DND-41 (cell line): ENCODE results near the gene DTX1.

Experiments
- EZH2 ChIP-seq: IDR thresholded peaks from 3 replicates; pipeline ENCODE4 v1.6.1; 2012; ENCODE audit warnings: borderline replicate concordance, low read depth, mild to moderate bottlenecking, moderate library complexity, low read length, inconsistent platforms; ENCODE audit not compliant: severe bottlenecking
- TF ChIP-seq, protein P1 (sequence below): IDR thresholded peaks from 2 replicates; pipeline ENCODE4 v1.5.1; 2012; ENCODE audit warnings: borderline replicate concordance, low read length, moderate library complexity, mild to moderate bottlenecking; ENCODE audit not compliant: poor library complexity, severe bottlenecking; ENCODE audit errors: extremely low read depth

DNA sequence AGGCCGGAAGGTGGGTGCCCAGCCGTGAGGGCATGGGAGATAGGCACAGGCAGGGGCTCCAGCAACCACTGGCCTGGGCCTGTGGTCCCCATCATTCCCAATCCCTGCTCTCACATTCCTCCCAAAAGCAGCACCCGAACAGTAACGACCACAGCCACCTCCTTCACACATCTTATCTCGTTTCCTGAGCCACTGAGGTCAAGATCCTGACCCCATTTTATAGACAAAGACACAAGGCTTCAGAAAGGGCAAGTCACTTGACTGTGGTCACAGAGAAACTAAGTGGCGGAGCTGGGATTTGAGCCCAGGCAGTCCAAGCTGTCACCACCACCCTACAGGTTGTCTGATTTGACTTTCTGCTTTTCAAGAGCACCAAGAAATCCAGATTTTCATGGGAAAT lies 38.9 kb downstream of the DTX1 start:
- TF ChIP-seq, protein P1, sequence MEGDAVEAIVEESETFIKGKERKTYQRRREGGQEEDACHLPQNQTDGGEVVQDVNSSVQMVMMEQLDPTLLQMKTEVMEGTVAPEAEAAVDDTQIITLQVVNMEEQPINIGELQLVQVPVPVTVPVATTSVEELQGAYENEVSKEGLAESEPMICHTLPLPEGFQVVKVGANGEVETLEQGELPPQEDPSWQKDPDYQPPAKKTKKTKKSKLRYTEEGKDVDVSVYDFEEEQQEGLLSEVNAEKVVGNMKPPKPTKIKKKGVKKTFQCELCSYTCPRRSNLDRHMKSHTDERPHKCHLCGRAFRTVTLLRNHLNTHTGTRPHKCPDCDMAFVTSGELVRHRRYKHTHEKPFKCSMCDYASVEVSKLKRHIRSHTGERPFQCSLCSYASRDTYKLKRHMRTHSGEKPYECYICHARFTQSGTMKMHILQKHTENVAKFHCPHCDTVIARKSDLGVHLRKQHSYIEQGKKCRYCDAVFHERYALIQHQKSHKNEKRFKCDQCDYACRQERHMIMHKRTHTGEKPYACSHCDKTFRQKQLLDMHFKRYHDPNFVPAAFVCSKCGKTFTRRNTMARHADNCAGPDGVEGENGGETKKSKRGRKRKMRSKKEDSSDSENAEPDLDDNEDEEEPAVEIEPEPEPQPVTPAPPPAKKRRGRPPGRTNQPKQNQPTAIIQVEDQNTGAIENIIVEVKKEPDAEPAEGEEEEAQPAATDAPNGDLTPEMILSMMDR: no peak
- TF ChIP-seq EZH2: no peak
